ENCODE results near the gene BBS9.
A peak's percentile ranks its signal among the peaks of the same experiment; 100 is the strongest.

BBS9 gene

GRCh38 chr7:33395340-33395739 is 266.0 kb downstream of the BBS9 start:
- in situ Hi-C loops (cut with HindIII; ENCODE audit: low pct_ligation_motif_present, low pct_unique_long_range_greater_than_20kb, low sequenced_read_pairs), result no loop called here
- DNase-seq, result no peak

- in situ Hi-C loops (cut with HindIII; ENCODE audit: low pct_ligation_motif_present, low pct_unique_long_range_greater_than_20kb, low sequenced_read_pairs), result no loop called here
- DNase-seq, result no peak
Observed at GRCh38 chr7:33399528-33400213, 270.3 kb downstream of the BBS9 start.

GRCh38 chr7:33400214-33400538 is 270.8 kb downstream of the BBS9 start:
- no peak for DNase-seq
- in situ Hi-C loops (cut with HindIII; ENCODE audit: low pct_ligation_motif_present, low pct_unique_long_range_greater_than_20kb, low sequenced_read_pairs), result no loop called here

GRCh38 chr7:33410266-33410665 is 280.9 kb downstream of the BBS9 start:
- in situ Hi-C loops (cut with HindIII; ENCODE audit: low pct_ligation_motif_present, low pct_unique_long_range_greater_than_20kb, low sequenced_read_pairs), result no loop called here
- DNase-seq, result no peak

- in situ Hi-C loops (cut with HindIII; ENCODE audit: low pct_ligation_motif_present, low pct_unique_long_range_greater_than_20kb, low sequenced_read_pairs), result no loop called here
- no peak for DNase-seq
Observed at GRCh38 chr7:33411020-33411419, 281.7 kb downstream of the BBS9 start.

GRCh38 chr7:33412331-33412730 is 283.0 kb downstream of the BBS9 start:
- no peak for DNase-seq
- in situ Hi-C loops (cut with HindIII; ENCODE audit: low pct_ligation_motif_present, low pct_unique_long_range_greater_than_20kb, low sequenced_read_pairs), result no loop called here

GRCh38 chr7:33418251-33418701 is 288.9 kb downstream of the BBS9 start:
- no peak for DNase-seq
- in situ Hi-C loops (cut with HindIII; ENCODE audit: low pct_ligation_motif_present, low pct_unique_long_range_greater_than_20kb, low sequenced_read_pairs), result no loop called here

GRCh38 chr7:33420311-33420940 is 291.1 kb downstream of the BBS9 start:
- no peak for DNase-seq
- in situ Hi-C loops (cut with HindIII; ENCODE audit: low pct_ligation_motif_present, low pct_unique_long_range_greater_than_20kb, low sequenced_read_pairs), result no loop called here

GRCh38 chr7:33421429-33421828 is 292.1 kb downstream of the BBS9 start:
- no peak for DNase-seq
- in situ Hi-C loops (cut with HindIII; ENCODE audit: low pct_ligation_motif_present, low pct_unique_long_range_greater_than_20kb, low sequenced_read_pairs), result no loop called here

GRCh38 chr7:33422141-33422540 is 292.8 kb downstream of the BBS9 start:
- DNase-seq, result no peak
- in situ Hi-C loops (cut with HindIII; ENCODE audit: low pct_ligation_motif_present, low pct_unique_long_range_greater_than_20kb, low sequenced_read_pairs), result no loop called here

- no peak for DNase-seq
- in situ Hi-C loops (cut with HindIII; ENCODE audit: low pct_ligation_motif_present, low pct_unique_long_range_greater_than_20kb, low sequenced_read_pairs), result no loop called here
Observed at GRCh38 chr7:33422825-33423645, 293.7 kb downstream of the BBS9 start.

GRCh38 chr7:33423646-33424020 is 294.3 kb downstream of the BBS9 start:
- in situ Hi-C loops (cut with HindIII; ENCODE audit: low pct_ligation_motif_present, low pct_unique_long_range_greater_than_20kb, low sequenced_read_pairs), result no loop called here
- peak; percentile 54 for DNase-seq

GRCh38 chr7:33425395-33425794 is 296.0 kb downstream of the BBS9 start:
- DNase-seq, result no peak
- in situ Hi-C loops (cut with HindIII; ENCODE audit: low pct_ligation_motif_present, low pct_unique_long_range_greater_than_20kb, low sequenced_read_pairs), result no loop called here

- in situ Hi-C loops (cut with HindIII; ENCODE audit: low pct_ligation_motif_present, low pct_unique_long_range_greater_than_20kb, low sequenced_read_pairs), result no loop called here
- DNase-seq, result no peak
Observed at GRCh38 chr7:33425929-33426678, 296.7 kb downstream of the BBS9 start.

- in situ Hi-C loops (cut with HindIII; ENCODE audit: low pct_ligation_motif_present, low pct_unique_long_range_greater_than_20kb, low sequenced_read_pairs), result no loop called here
Observed at GRCh38 chr7:33428415-33428814, 299.1 kb downstream of the BBS9 start.

GRCh38 chr7:33431543-33431942 is 302.2 kb downstream of the BBS9 start:
- no peak for DNase-seq
- in situ Hi-C loops (cut with HindIII; ENCODE audit: low pct_ligation_motif_present, low pct_unique_long_range_greater_than_20kb, low sequenced_read_pairs), result no loop called here

More at GRCh38 chr7:33428415-33428814, 299.1 kb downstream of the BBS9 start:
- DNase-seq, result no peak

- in situ Hi-C loops (cut with HindIII; ENCODE audit: low pct_ligation_motif_present, low pct_unique_long_range_greater_than_20kb, low sequenced_read_pairs), result no loop called here
- DNase-seq, result no peak
Observed at GRCh38 chr7:33432821-33433220, 303.5 kb downstream of the BBS9 start.

GRCh38 chr7:33433357-33433756 is 304.0 kb downstream of the BBS9 start:
- in situ Hi-C loops (cut with HindIII; ENCODE audit: low pct_ligation_motif_present, low pct_unique_long_range_greater_than_20kb, low sequenced_read_pairs), result no loop called here
- no peak for DNase-seq

- no peak for DNase-seq
- in situ Hi-C loops (cut with HindIII; ENCODE audit: low pct_ligation_motif_present, low pct_unique_long_range_greater_than_20kb, low sequenced_read_pairs), result no loop called here
Observed at GRCh38 chr7:33444511-33444910, 315.1 kb downstream of the BBS9 start.
